K562 (cell line): ENCODE results near the gene NELFA. TPM values are rescaled to one million over a fixed set of nuclear protein-coding genes. Genes with fewer than 3 reads are reported as not detected.

Source experiments
- ATAC-seq: fragments of 200-7000 bp; cut with Tn5 transposase; 3 replicates; pipeline ENCODE4 v1.9.1; 2020; ENCODE audit warnings: moderate library complexity
- BruUV-seq: library from RNA; stranded (reverse); fragments of 400-500 nt; replicated peaks from 2 replicates; lab custom pipeline; 2021; lab: Mats Ljungman, UMichigan
- CTCF ChIA-PET: fragments of 300-600 bp; formaldehyde crosslinking; extraction: SDS; loops from one replicate; lab custom pipeline; 2021; ENCODE audit warnings: low intra/inter-chr PET ratio; lab: Yijun Ruan, JAX
- POLR2A ChIA-PET: fragments of 300-600, 350-650 bp; sonication (Branson Sonifier 250); formaldehyde crosslinking; extraction: SDS; loops from one replicate; lab custom pipeline; 2021; ENCODE audit warnings: antibody characterized with exemption, inconsistent platforms; lab: Yijun Ruan, JAX
- DNase-seq, 4 experiments: peaks; one replicate each; pipeline versions ENCODE4 v3.0.0 to v3.0.0-alpha.2; 2011 to 2018; ENCODE audit warnings: low spot score in 3 of 4, mixed read lengths in 3 of 4; ENCODE audit errors: extremely low read depth in 1 of 4
- FAIRE-seq: peaks from 2 replicates; lab custom pipeline; 2011; peaks lifted over from hg19 to GRCh38; lab: Jason Lieb, UNC
- H2AFZ ChIP-seq: 2 replicates; pipeline ENCODE4 v1.6.0; 2011; ENCODE audit warnings: low read depth, low read length, control low read depth, inconsistent platforms
- H3K27ac ChIP-seq: fragments of 200-600 bp; 3 replicates; pipeline ENCODE4 v1.8.0; 2011; ENCODE audit warnings: low read depth, mild to moderate bottlenecking, control low read depth, inconsistent platforms, low read length, moderate library complexity, mixed read lengths; ENCODE audit errors: extremely low read depth
- H3K27me3 ChIP-seq, 2 experiments: fragments of 300-600 bp in 1 of 2; 2 replicates in 1 of 2; 3 replicates in 1 of 2; pipeline versions ENCODE4 v1.6.0 to v1.8.0; 2011; ENCODE audit warnings: inconsistent platforms in 2 of 2, low read length in 2 of 2, mild to moderate bottlenecking in 1 of 2, mixed read lengths in 1 of 2, moderate library complexity in 1 of 2; ENCODE audit not compliant: control insufficient read depth in 2 of 2, insufficient read depth in 2 of 2
- H3K36me3 ChIP-seq: fragments of 300-600 bp; 3 replicates; pipeline ENCODE4 v1.8.0; 2011; ENCODE audit warnings: mild to moderate bottlenecking, low read length, inconsistent platforms; ENCODE audit not compliant: control insufficient read depth, insufficient read depth
- H3K4me1 ChIP-seq, 2 experiments: fragments of 200-600 bp in 1 of 2; replicated peaks in 1 of 2; 2 replicates in 1 of 2; 3 replicates in 1 of 2; pipeline versions ENCODE4 v1.5.1 to v1.8.0; 2011; ENCODE audit warnings: inconsistent platforms in 2 of 2, low read length in 2 of 2, mild to moderate bottlenecking in 1 of 2, mixed read lengths in 1 of 2, moderate library complexity in 1 of 2; ENCODE audit not compliant: control insufficient read depth in 2 of 2, insufficient read depth in 2 of 2
- H3K4me2 ChIP-seq: 2 replicates; pipeline ENCODE4 v1.6.1; 2011; ENCODE audit warnings: low read length, control low read depth, inconsistent platforms, mixed read lengths; ENCODE audit not compliant: insufficient read depth
- H3K4me3 ChIP-seq: fragments of 200-600 bp; sonication (generic), shearing (Covaris generic); 2 replicates; pipeline ENCODE4 v1.5.1; 2016; ENCODE audit warnings: control low read depth, inconsistent platforms
- H3K79me2 ChIP-seq: fragments of 200-600 bp; 3 replicates; pipeline ENCODE4 v1.8.0; 2011; ENCODE audit warnings: low read length, inconsistent platforms; ENCODE audit not compliant: control insufficient read depth, insufficient read depth
- H3K9ac ChIP-seq, 2 experiments: 2 replicates each; pipeline versions ENCODE4 v1.6.0 to v1.6.1; 2011; ENCODE audit warnings: low read depth in 2 of 2, low read length in 2 of 2, control low read depth in 1 of 2, inconsistent platforms in 1 of 2, mild to moderate bottlenecking in 1 of 2, mixed read lengths in 1 of 2; ENCODE audit not compliant: insufficient read depth in 1 of 2
- H3K9me1 ChIP-seq: one replicate; pipeline ENCODE4 v1.6.0; 2011; ENCODE audit warnings: inconsistent platforms, mild to moderate bottlenecking, low read length, moderate library complexity; ENCODE audit not compliant: control insufficient read depth, insufficient read depth
- H3K9me3 ChIP-seq: replicated peaks from 2 replicates; pipeline ENCODE4 v1.5.1; 2011; ENCODE audit warnings: low read depth, low read length, inconsistent platforms; ENCODE audit not compliant: control insufficient read depth, insufficient read depth
- H4K20me1 ChIP-seq: replicated peaks from 2 replicates; pipeline ENCODE4 v1.6.1; 2011; ENCODE audit warnings: low read length, inconsistent platforms, mixed read lengths; ENCODE audit not compliant: control insufficient read depth, insufficient read depth
- E2F3 ChIP-seq: fragments of 250-450 bp; sonication (Bioruptor Pico); IDR thresholded peaks from 2 replicates; pipeline ENCODE4 v1.4.0; 2020; ENCODE audit warnings: mild to moderate bottlenecking
- EHMT2 ChIP-seq: fragments of 450-650 bp; IDR thresholded peaks from 2 replicates; pipeline ENCODE4 v1.6.1; 2018; ENCODE audit warnings: antibody characterized with exemption
- FOXP1 ChIP-seq: sonication (generic); formaldehyde crosslinking; IDR thresholded peaks from 2 replicates; pipeline ENCODE4 v1.8.0; 2022; ENCODE audit warnings: mild to moderate bottlenecking, missing genetic modification reagents
- GABPB2 ChIP-seq: fragments of 250-450 bp; sonication (Bioruptor Pico); conservative IDR thresholded peaks from 2 replicates; pipeline ENCODE4 v1.5.1; 2021; ENCODE audit warnings: mild to moderate bottlenecking
- HIVEP1 ChIP-seq: fragments of 250-450 bp; sonication (Bioruptor Pico); IDR thresholded peaks from 2 replicates; pipeline ENCODE4 v1.4.0; 2020; ENCODE audit warnings: mild to moderate bottlenecking
- MNT ChIP-seq, 2 experiments: fragments of 450-650 bp; conservative IDR thresholded peaks; 2 replicates each; pipeline ENCODE4 v1.6.1; 2017; ENCODE audit warnings: mild to moderate bottlenecking in 2 of 2, moderate library complexity in 2 of 2
- RCOR1 ChIP-seq, 2 experiments: IDR thresholded peaks; 2 replicates each; pipeline ENCODE4 v1.6.1; 2012; ENCODE audit warnings: low read depth in 2 of 2, low read length in 2 of 2, borderline replicate concordance in 1 of 2, improper control_type of control experiment in 1 of 2
- TBP ChIP-seq: optimal IDR thresholded peaks from 2 replicates; pipeline ENCODE3; 2011; ENCODE audit warnings: low read depth, low read length, improper control_type of control experiment
- ZNF431 ChIP-seq: sonication (generic); formaldehyde crosslinking; IDR thresholded peaks from 2 replicates; pipeline ENCODE4 v1.8.0; 2022; ENCODE audit warnings: mild to moderate bottlenecking, missing genetic modification reagents
- ZNF589 ChIP-seq: fragments of 200-800 bp; sonication (Bioruptor generic); IDR thresholded peaks from 2 replicates; pipeline ENCODE4 v1.6.1; 2016; ENCODE audit warnings: low read depth, missing genetic modification characterization, missing compliant biosample characterization
- WGBS: fragments of 100-300 bp; shearing (Covaris generic); methylation state at CpG from one replicate; pipeline ENCODE4 v1.1.6; 2016; ENCODE audit warnings: low coverage, mixed read lengths; ENCODE audit not compliant: insufficient coverage; ENCODE audit errors: missing lambda C conversion rate; 5-methylcytosine and 5-hydroxymethylcytosine counted together
- in situ Hi-C: fragments of 300-500 bp; cut with MboI; formaldehyde crosslinking; loops from 4 replicates; pipeline ENCODE4 v1.15.0; 2018; ENCODE audit warnings: inconsistent platforms, mixed read lengths
- intact Hi-C: fragments of 100-400 bp; cut with micrococcal nuclease; formaldehyde crosslinking; loops from 2 replicates; pipeline ENCODE4 v1.14.2; 2022
- polyA plus RNA-seq, 8 experiments: library from polyadenylated mRNA; depleted of rRNA in 4 of 8; stranded (reverse) in 5 of 8; unstranded in 3 of 8; fragments of >200 nt; fragmentation: Nextera tagmentation in 2 of 8; fragmentation: Illumina TruSeq in 1 of 8; extraction: Ambion mirVana in 2 of 8; extraction: Trizol in 1 of 8; gene quantifications; 2 replicates each; pipeline versions ENCODE4 v1.2.1 to v1.2.3, GENCODE V29; 2011 to 2014; ENCODE audit warnings: inconsistent platforms in 1 of 8, missing spikeins in 1 of 8
- total RNA-seq, 7 experiments: library from RNA; depleted of rRNA in 6 of 7; stranded (reverse); fragments of >200 nt in 6 of 7; fragmentation: Illumina TruSeq in 2 of 7; extraction: Trizol in 2 of 7; gene quantifications; 2 replicates each; pipeline versions ENCODE4 v1.2.1 to v1.2.3, GENCODE V29; 2011 to 2021; ENCODE audit warnings: low replicate concordance in 1 of 7
- TF ChIP-seq, protein P1 (sequence below): sonication (generic); formaldehyde crosslinking; IDR thresholded peaks from 2 replicates; pipeline ENCODE4 v1.9.0; 2022; ENCODE audit warnings: mild to moderate bottlenecking, missing genetic modification reagents
- TF ChIP-seq, protein P2 (sequence below): fragments of 450-650 bp; conservative IDR thresholded peaks from 2 replicates; pipeline ENCODE4 v1.6.1; 2016; ENCODE audit warnings: missing genetic modification characterization, low read depth, mild to moderate bottlenecking, control low read depth, missing compliant biosample characterization

NELFA gene
- total and polyA plus RNA-seq, 9 of the 15 experiments (the other 6 are each of a cell fraction or from before 2014, with no cell fraction given), result 0.76 to 59.6 (median 14.8) TPM

- Histone ChIP-seq H4K20me1 (0 out of 2 replicates have a peak, but pooled peaks cover 4% of the 10 kb centered on the region), H3K4me3 (no peak overlapping the region), H3K9me1 (no peaks in the 10 kb centered on the region), H3K36me3 (peaks cover 89% of the 10 kb centered on the region), H2AFZ (no peak overlapping the region), H3K79me2 (no peaks in the 10 kb centered on the region; the same call in 2 of the 3 replicates), H3K4me1 (no peaks in the 10 kb centered on the region; a peak in 1 of 5 replicates), H3K27me3 (no peaks in the 10 kb centered on the region), H3K4me2 (no peak overlapping the region), H3K27ac (no peak overlapping the region), H3K9me3 (no peaks in the 10 kb centered on the region), H3K9ac (peak overlapping the region in 1 of 2 experiments; percentile 11; a peak in 1 of 4 replicates)
- DNase-seq (no peak), ATAC-seq (no peak), FAIRE-seq (no peak)
- intact Hi-C loops, result no loop called here
- ChIA-PET CTCF (no interaction called here), POLR2A (interaction anchor here (0.7 to 0.9 kb wide), 2 partner anchors 200 to 229 kb away, joined by 3 read pairs; partner anchors contain the start of gene SLBP)
- TF ChIP-seq EHMT2 (no peak), RCOR1 (IDR thresholded peaks at IDR 0.05; ENCODE audit: borderline replicate concordance in 1 of 2, low read depth in 2 of 2, low read length in 2 of 2) (no peak), GABPB2 (CRISPR knock-in tag) (no peak), E2F3 (CRISPR knock-in tag) (no peak), HIVEP1 (CRISPR knock-in tag) (no peak), ZNF431 (no peak), FOXP1 (CRISPR knock-in tag) (no peak), MNT (conservative IDR thresholded peaks at IDR 0.05) (no peak), TBP (no peak), ZNF589 (CRISPR knock-in tag) (no peak)
- TF ChIP-seq, protein P1, sequence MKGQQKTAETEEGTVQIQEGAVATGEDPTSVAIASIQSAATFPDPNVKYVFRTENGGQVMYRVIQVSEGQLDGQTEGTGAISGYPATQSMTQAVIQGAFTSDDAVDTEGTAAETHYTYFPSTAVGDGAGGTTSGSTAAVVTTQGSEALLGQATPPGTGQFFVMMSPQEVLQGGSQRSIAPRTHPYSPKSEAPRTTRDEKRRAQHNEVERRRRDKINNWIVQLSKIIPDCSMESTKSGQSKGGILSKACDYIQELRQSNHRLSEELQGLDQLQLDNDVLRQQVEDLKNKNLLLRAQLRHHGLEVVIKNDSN (CRISPR knock-in tag), result no peak
- TF ChIP-seq, protein P2, sequence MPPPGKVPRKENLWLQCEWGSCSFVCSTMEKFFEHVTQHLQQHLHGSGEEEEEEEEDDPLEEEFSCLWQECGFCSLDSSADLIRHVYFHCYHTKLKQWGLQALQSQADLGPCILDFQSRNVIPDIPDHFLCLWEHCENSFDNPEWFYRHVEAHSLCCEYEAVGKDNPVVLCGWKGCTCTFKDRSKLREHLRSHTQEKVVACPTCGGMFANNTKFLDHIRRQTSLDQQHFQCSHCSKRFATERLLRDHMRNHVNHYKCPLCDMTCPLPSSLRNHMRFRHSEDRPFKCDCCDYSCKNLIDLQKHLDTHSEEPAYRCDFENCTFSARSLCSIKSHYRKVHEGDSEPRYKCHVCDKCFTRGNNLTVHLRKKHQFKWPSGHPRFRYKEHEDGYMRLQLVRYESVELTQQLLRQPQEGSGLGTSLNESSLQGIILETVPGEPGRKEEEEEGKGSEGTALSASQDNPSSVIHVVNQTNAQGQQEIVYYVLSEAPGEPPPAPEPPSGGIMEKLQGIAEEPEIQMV (tag), result no peak
- BruUV-seq, result no TSS peak
- WGBS, result 97% methylated on average over 7 of the region's 7 CpGs
- in situ Hi-C loops, result no loop called here
These were observed 68.2 kb downstream of the NELFA start for GRCh38 chr4:1940566-1940965.
